IMR-90 (cell line): Measurements from ENCODE around the gene ZNF280C. TPM values are rescaled to one million over a fixed set of nuclear protein-coding genes. Genes with fewer than 3 reads are reported as not detected.

Experiments
- ATAC-seq: fragments of 200-7000 bp; cut with Tn5 transposase; 2 replicates; pipeline ENCODE4 v1.9.1; 2020; ENCODE audit warnings: low read depth, mild to moderate bottlenecking, moderate library complexity
- BruUV-seq: library from RNA; stranded (reverse); fragments of 400-500 nt; replicated peaks from 2 replicates; lab custom pipeline; 2021; lab: Mats Ljungman, UMichigan
- CTCF ChIA-PET: fragments of 300-600 bp; formaldehyde crosslinking; extraction: SDS; loops from one replicate; lab custom pipeline; 2021; ENCODE audit warnings: antibody characterized with exemption; lab: Yijun Ruan, JAX
- POLR2A ChIA-PET: fragments of 300-600 bp; sonication (Branson Sonifier 250); formaldehyde crosslinking; loops from one replicate; lab custom pipeline; 2022; ENCODE audit warnings: antibody characterized with exemption; ENCODE audit not compliant: unreplicated experiment; lab: Charles Lee
- DNase-seq: peaks from one replicate; pipeline ENCODE4 v3.0.0; 2013
- H2AFZ ChIP-seq: replicated peaks from 2 replicates; pipeline ENCODE3; 2013; ENCODE audit warnings: low read length, mild to moderate bottlenecking; ENCODE audit not compliant: poor library complexity
- H2AK5ac ChIP-seq: 2 replicates; pipeline ENCODE4 v1.6.1; 2013; ENCODE audit warnings: low read depth, low read length, inconsistent platforms
- H2AK9ac ChIP-seq: replicated peaks from 2 replicates; pipeline ENCODE3; 2013; ENCODE audit warnings: mild to moderate bottlenecking, low read depth, low read length, moderate library complexity; ENCODE audit not compliant: poor library complexity
- H2BK120ac ChIP-seq: 2 replicates; pipeline ENCODE4 v1.6.1; 2013; ENCODE audit warnings: low read depth, low read length, inconsistent platforms
- H2BK15ac ChIP-seq: 3 replicates; pipeline ENCODE4 v1.6.1; 2013; ENCODE audit warnings: low read depth, low read length, inconsistent platforms
- H2BK20ac ChIP-seq: 2 replicates; pipeline ENCODE4 v1.6.1; 2013; ENCODE audit warnings: low read depth, mild to moderate bottlenecking, inconsistent platforms, low read length, moderate library complexity
- H2BK5ac ChIP-seq: 2 replicates; pipeline ENCODE4 v1.6.1; 2013; ENCODE audit warnings: mild to moderate bottlenecking, low read depth, low read length, inconsistent platforms; ENCODE audit not compliant: poor library complexity, severe bottlenecking
- H3K14ac ChIP-seq: replicated peaks from 2 replicates; pipeline ENCODE4 v1.6.1; 2013; ENCODE audit warnings: low read depth, low read length, inconsistent platforms
- H3K18ac ChIP-seq: 2 replicates; pipeline ENCODE4 v1.6.1; 2013; ENCODE audit warnings: low read depth, low read length, control low read depth
- H3K23ac ChIP-seq: 2 replicates; pipeline ENCODE4 v1.6.1; 2013; ENCODE audit warnings: low read depth, low read length, inconsistent platforms
- H3K27ac ChIP-seq: 2 replicates; pipeline ENCODE4 v1.5.1; 2013; ENCODE audit warnings: mild to moderate bottlenecking, control low read depth, low read length; ENCODE audit not compliant: insufficient read depth
- H3K27me3 ChIP-seq: 2 replicates; pipeline ENCODE4 v1.6.1; 2013; ENCODE audit warnings: low read length; ENCODE audit not compliant: control insufficient read depth, insufficient read depth
- H3K36me3 ChIP-seq: 2 replicates; pipeline ENCODE4 v1.6.1; 2013; ENCODE audit warnings: low read length, mixed read lengths; ENCODE audit not compliant: control insufficient read depth, insufficient read depth
- H3K4ac ChIP-seq: 2 replicates; pipeline ENCODE4 v1.6.1; 2013; ENCODE audit warnings: low read depth, low read length, inconsistent platforms
- H3K4me1 ChIP-seq: 2 replicates; pipeline ENCODE4 v1.6.1; 2013; ENCODE audit warnings: low read length, mixed read lengths; ENCODE audit not compliant: control insufficient read depth, insufficient read depth
- H3K4me2 ChIP-seq: 2 replicates; pipeline ENCODE4 v1.6.1; 2013; ENCODE audit warnings: low read depth, mild to moderate bottlenecking, control low read depth, low read length, moderate library complexity
- H3K4me3 ChIP-seq: 2 replicates; pipeline ENCODE4 v1.5.1; 2013; ENCODE audit warnings: low read depth, mild to moderate bottlenecking, control low read depth, low read length, moderate library complexity; ENCODE audit not compliant: insufficient read depth
- H3K56ac ChIP-seq: 2 replicates; pipeline ENCODE4 v1.6.1; 2013; ENCODE audit warnings: low read length, inconsistent platforms; ENCODE audit not compliant: insufficient read depth; ENCODE audit errors: extremely low read depth
- H3K79me1 ChIP-seq, 2 experiments: 2 replicates each; pipeline ENCODE4 v1.6.1; 2013; ENCODE audit warnings: low read length in 2 of 2, inconsistent platforms in 1 of 2, low read depth in 1 of 2
- H3K9ac ChIP-seq: 2 replicates; pipeline ENCODE4 v1.6.1; 2013; ENCODE audit warnings: low read depth, low read length, control low read depth
- H3K9me1 ChIP-seq: 2 replicates; pipeline ENCODE4 v1.6.1; 2013; ENCODE audit warnings: low read length, inconsistent platforms; ENCODE audit not compliant: insufficient read depth
- H3K9me3 ChIP-seq: 2 replicates; pipeline ENCODE4 v1.6.1; 2013; ENCODE audit warnings: low read length; ENCODE audit not compliant: control insufficient read depth, insufficient read depth
- H4K20me1 ChIP-seq: 2 replicates; pipeline ENCODE4 v1.6.1; 2013; ENCODE audit warnings: low read length, inconsistent platforms; ENCODE audit not compliant: insufficient read depth
- H4K5ac ChIP-seq: 2 replicates; pipeline ENCODE4 v1.6.1; 2013; ENCODE audit warnings: mild to moderate bottlenecking, low read depth, low read length, control low read depth
- H4K8ac ChIP-seq, 2 experiments: 2 replicates each; pipeline ENCODE4 v1.6.1; 2013; ENCODE audit warnings: low read depth in 2 of 2, low read length in 2 of 2, control low read depth in 1 of 2, inconsistent platforms in 1 of 2
- H4K91ac ChIP-seq: 2 replicates; pipeline ENCODE4 v1.6.1; 2013; ENCODE audit warnings: low read depth, low read length, inconsistent platforms; ENCODE audit not compliant: insufficient read depth
- BHLHE40 ChIP-seq: fragments of 150-350 bp; IDR thresholded peaks from 2 replicates; pipeline ENCODE4 v1.6.1; 2016; ENCODE audit warnings: mild to moderate bottlenecking, low read depth, low read length
- CEBPB ChIP-seq: IDR thresholded peaks from 2 replicates; pipeline ENCODE4 v1.6.1; 2012; ENCODE audit warnings: low read depth, low read length, improper control_type of control experiment
- CHD1 ChIP-seq: IDR thresholded peaks from 2 replicates; pipeline ENCODE4 v1.6.1; 2012; ENCODE audit warnings: low read depth, low read length, improper control_type of control experiment
- CTCF ChIP-seq: conservative IDR thresholded peaks from 2 replicates; pipeline ENCODE4 v1.5.1; 2012; ENCODE audit warnings: mild to moderate bottlenecking, low read depth, low read length, improper control_type of control experiment
- ELK1 ChIP-seq: fragments of 150-350 bp; IDR thresholded peaks from 2 replicates; pipeline ENCODE4 v1.6.1; 2016; ENCODE audit warnings: low read depth, mild to moderate bottlenecking, low read length, moderate library complexity, borderline replicate concordance
- FOS ChIP-seq: fragments of 150-350 bp; IDR thresholded peaks from 2 replicates; pipeline ENCODE4 v1.6.1; 2016; ENCODE audit warnings: low read depth, low read length
- MAFK ChIP-seq: IDR thresholded peaks from 2 replicates; pipeline ENCODE4 v1.6.1; 2012; ENCODE audit warnings: low read depth, low read length, improper control_type of control experiment
- MAZ ChIP-seq: IDR thresholded peaks from 2 replicates; pipeline ENCODE4 v1.6.1; 2012; ENCODE audit warnings: low read depth, mild to moderate bottlenecking, low read length, improper control_type of control experiment, moderate library complexity, borderline replicate concordance
- MXI1 ChIP-seq: IDR thresholded peaks from 2 replicates; pipeline ENCODE4 v1.6.1; 2012; ENCODE audit warnings: low read depth, mild to moderate bottlenecking, low read length, moderate library complexity, borderline replicate concordance
- NFE2L2 ChIP-seq: fragments of 150-350 bp; IDR thresholded peaks from 2 replicates; pipeline ENCODE4 v1.6.1; 2016; ENCODE audit warnings: low read depth, mild to moderate bottlenecking, low read length
- POLR2A ChIP-seq: IDR thresholded peaks from 2 replicates; pipeline ENCODE4 v1.6.1; 2012; ENCODE audit warnings: mild to moderate bottlenecking, low read depth, low read length
- RAD21 ChIP-seq: IDR thresholded peaks from 2 replicates; pipeline ENCODE4 v1.6.1; 2012; ENCODE audit warnings: low read length, improper control_type of control experiment
- RCOR1 ChIP-seq: IDR thresholded peaks from 2 replicates; pipeline ENCODE4 v1.6.1; 2012; ENCODE audit warnings: mild to moderate bottlenecking, low read length, improper control_type of control experiment; ENCODE audit not compliant: insufficient replicate concordance
- RFX5 ChIP-seq: IDR thresholded peaks from 2 replicates; pipeline ENCODE4 v1.8.0; 2012; ENCODE audit warnings: low read depth, mild to moderate bottlenecking, low read length, moderate library complexity
- SMC3 ChIP-seq: fragments of 150-350 bp; IDR thresholded peaks from 2 replicates; pipeline ENCODE4 v1.6.1; 2016; ENCODE audit warnings: low read depth, mild to moderate bottlenecking, antibody characterized with exemption, low read length, moderate library complexity
- WGBS, 2 experiments: methylation state at CpG; one replicate each; pipeline versions ENCODE4 v1.1.5 to v1.1.7; 2013; ENCODE audit warnings: missing lambda C conversion rate in 2 of 2; ENCODE audit not compliant: insufficient read length in 1 of 2; ENCODE audit errors: extremely low coverage in 2 of 2; 5-methylcytosine and 5-hydroxymethylcytosine counted together
- dilution Hi-C: fragments of 300-500 bp; cut with HindIII; formaldehyde crosslinking; loops from one replicate; pipeline ENCODE4 v1.14.3; 2018; ENCODE audit warnings: low sequenced_read_pairs; ENCODE audit not compliant: unreplicated experiment
- in situ Hi-C: fragments of 300-500 bp; cut with MboI; formaldehyde crosslinking; loops from 3 replicates; pipeline ENCODE4 v1.14.3; 2019; ENCODE audit warnings: low sequenced_read_pairs, inconsistent platforms, mixed read lengths
- intact Hi-C: fragments of 100-400 bp; cut with micrococcal nuclease; formaldehyde crosslinking; loops from 2 replicates; pipeline ENCODE4 v1.10.0; 2022
- polyA plus RNA-seq, 3 experiments: library from polyadenylated mRNA; depleted of rRNA; stranded (reverse); fragments of >200 nt; gene quantifications; 2 replicates each; pipeline ENCODE4 v1.2.3, GENCODE V29; 2012; ENCODE audit warnings: low replicate concordance in 1 of 3
- total RNA-seq: library from RNA; depleted of rRNA; stranded (reverse); fragments of >200 nt; gene quantifications from 2 replicates; pipeline ENCODE4 v1.2.3, GENCODE V29; 2012
- TF ChIP-seq, protein P1 (sequence below): fragments of 150-350 bp; IDR thresholded peaks from 2 replicates; pipeline ENCODE4 v1.6.1; 2017; ENCODE audit warnings: mild to moderate bottlenecking, antibody characterized with exemption, low read length, low read depth

ZNF280C gene
- total and polyA plus RNA-seq, 2 of the 4 experiments (the other 2 are of a cell fraction): 3.1 to 4.5 TPM

DNA sequence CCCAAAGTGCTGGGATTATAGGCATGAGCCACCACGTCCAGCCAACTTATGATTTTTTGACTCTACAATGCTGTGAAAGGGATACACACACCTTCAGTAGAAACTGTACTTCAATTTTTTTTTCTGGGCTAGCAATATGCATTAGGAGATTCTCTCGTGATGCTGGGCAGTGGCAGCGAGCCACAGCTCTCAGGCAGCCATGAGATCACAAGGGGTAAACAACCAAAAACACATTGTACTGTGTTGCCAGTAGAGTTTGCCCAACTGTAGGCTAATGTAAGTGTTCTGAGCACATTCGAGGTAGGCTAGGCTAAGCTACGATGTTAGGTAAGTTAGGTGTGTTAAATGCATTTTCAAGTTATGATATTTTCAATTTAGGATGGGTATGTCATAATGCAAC lies 71.2 kb downstream of the ZNF280C start:
- ChIA-PET POLR2A (no interaction called here), CTCF (no interaction called here)
- ATAC-seq: no peak; the same call in 1 of the 2 replicates
- Histone ChIP-seq H2BK15ac (no peak overlapping the region), H3K27me3 (no peaks in the 10 kb centered on the region; the same call in 1 of the 2 replicates), H4K20me1 (no peaks in the 10 kb centered on the region), H3K18ac (no peak overlapping the region), H3K36me3 (no peaks in the 10 kb centered on the region), H3K14ac (no peak overlapping the region), H3K79me1 (no peaks in the 10 kb centered on the region), H2BK120ac (no peak overlapping the region), H2AFZ (no peak overlapping the region), H2BK20ac (no peak overlapping the region), H4K91ac (no peak overlapping the region), H2BK5ac (no peak overlapping the region), H3K9me1 (no peaks in the 10 kb centered on the region), H3K4me2 (no peak overlapping the region), H3K23ac (no peak overlapping the region), H4K8ac (no peak overlapping the region), H3K4me3 (no peak overlapping the region), H3K9ac (no peak overlapping the region), H3K4ac (no peak overlapping the region), H2AK5ac (no peak overlapping the region), H4K5ac (no peak overlapping the region), H3K27ac (no peak overlapping the region), H3K9me3 (no peaks in the 10 kb centered on the region), H3K56ac (no peak overlapping the region), H2AK9ac (no peak overlapping the region), H3K4me1 (no peaks in the 10 kb centered on the region)
- in situ Hi-C loops: loop anchor here (25.0 kb wide), 1 partner anchor 585 kb away; no protein-coding TSS in a partner anchor
- BruUV-seq: no TSS peak
- TF ChIP-seq RAD21 (no peak), MAZ (no peak), POLR2A (no peak), MAFK (no peak), CTCF (no peak), SMC3 (no peak), CEBPB (no peak), RFX5 (no peak), BHLHE40 (no peak), RCOR1 (no peak), MXI1 (no peak), ELK1 (no peak), NFE2L2 (no peak), CHD1 (no peak), FOS (no peak)
- TF ChIP-seq, protein P1, sequence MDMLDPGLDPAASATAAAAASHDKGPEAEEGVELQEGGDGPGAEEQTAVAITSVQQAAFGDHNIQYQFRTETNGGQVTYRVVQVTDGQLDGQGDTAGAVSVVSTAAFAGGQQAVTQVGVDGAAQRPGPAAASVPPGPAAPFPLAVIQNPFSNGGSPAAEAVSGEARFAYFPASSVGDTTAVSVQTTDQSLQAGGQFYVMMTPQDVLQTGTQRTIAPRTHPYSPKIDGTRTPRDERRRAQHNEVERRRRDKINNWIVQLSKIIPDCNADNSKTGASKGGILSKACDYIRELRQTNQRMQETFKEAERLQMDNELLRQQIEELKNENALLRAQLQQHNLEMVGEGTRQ: no peak
- intact Hi-C loops: no loop called here
- no peak for DNase-seq
- no CpG with 5 or more reads among the region's 5 CpGs for WGBS, 2 experiments
- dilution Hi-C loops: no loop called here
